Anterior cingulate cortex (tissue), 58 donors: Measurements from ENCODE around the gene MYZAP.
"Not testable (repeated sequence)": the region's sequence is repeated elsewhere in the genome, so short reads cannot be mapped to it uniquely, and the experiment has no call there.

ENCODE experiments used
- DNase-seq, 58 donors: peaks; one replicate each; lab custom pipeline; 2025; lab: John Stamatoyannopoulos, UW

MYZAP gene

DNA sequence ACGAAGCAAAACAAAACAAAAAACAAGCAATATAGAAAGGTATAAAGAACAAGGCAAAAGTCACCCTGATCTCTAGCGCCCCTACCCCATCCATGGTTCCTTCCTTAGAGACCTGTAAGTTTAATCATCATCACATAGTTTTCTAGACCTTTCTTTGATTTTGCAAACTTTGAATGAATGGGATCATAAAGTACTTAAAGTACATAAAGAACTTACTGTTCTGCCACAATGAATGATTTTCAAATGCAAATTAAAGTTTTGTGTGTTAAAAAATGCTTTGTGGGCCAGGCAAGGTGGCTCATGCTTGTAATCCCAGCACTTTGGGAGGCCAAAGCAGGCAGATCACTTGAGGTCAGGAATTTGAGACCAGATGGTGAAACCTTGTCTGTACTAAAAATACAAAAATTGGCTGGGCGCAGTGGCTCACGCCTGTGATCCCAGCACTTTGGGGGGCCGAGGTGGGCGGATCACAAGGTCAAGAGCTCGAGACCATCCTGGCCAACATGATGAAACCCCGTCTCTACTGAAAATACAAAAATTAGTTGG, 24.3 kb downstream of the MYZAP start:
- not testable (repeated sequence) for DNase-seq

DNA sequence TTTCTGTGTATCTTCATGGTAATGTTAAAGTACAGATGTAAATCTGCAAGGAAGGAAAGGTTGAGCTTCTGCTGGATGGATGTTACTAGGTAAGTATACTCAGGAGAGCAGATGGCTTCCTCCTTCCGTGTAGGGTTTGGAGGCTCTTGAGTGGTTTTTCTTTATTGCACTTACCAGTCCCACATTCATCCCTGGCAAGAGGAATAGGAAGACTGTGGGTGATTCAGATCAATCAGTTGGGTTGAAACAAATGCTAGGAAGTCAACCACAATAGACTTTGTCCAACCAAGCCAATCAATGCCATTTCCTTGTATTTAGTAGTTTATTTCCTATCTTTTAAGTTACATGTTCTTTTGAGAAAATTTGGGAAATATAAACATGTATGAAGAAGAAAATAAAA, 26.6 kb downstream of the MYZAP start:
- DNase-seq = no peak

DNA sequence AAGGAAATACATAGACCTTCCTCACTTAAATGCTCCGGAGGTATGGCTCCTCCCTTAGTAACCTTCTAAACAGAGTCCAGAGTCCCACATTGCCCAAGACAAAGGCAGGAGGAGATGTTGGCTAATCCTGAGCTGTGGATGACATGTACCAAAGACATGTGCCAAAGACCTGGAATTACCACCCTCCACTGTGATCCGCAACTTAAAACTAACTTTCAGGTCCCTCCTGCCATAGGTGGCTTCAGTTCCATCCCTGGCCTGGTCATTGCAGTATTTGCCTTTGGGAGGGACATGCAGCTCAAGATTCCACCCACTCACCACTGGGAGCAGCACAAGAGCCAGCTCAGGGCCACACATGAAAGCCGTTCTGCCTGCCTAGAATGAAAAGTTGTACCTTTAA, 28.0 kb downstream of the MYZAP start:
- DNase-seq = no peak

DNA sequence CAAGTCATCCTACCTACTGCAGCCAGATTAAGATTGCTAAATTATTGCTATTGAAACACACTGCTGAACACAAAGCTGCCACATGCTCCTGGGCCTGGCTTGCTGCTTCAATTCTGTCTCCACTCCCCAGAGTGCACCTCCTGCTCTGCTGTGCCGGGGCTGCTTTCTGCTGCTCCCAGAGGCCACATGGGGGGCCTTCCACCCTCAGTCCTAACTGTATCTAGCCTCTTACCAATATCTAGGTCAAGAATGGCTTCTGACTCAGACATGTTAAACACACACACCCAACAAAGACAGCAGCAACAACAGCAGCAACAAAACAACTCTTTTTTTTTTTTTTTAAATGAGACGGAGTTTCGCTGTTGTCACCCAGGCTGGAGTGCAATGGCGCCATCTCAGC, 33.0 kb downstream of the MYZAP start:
- DNase-seq = no peak

DNA sequence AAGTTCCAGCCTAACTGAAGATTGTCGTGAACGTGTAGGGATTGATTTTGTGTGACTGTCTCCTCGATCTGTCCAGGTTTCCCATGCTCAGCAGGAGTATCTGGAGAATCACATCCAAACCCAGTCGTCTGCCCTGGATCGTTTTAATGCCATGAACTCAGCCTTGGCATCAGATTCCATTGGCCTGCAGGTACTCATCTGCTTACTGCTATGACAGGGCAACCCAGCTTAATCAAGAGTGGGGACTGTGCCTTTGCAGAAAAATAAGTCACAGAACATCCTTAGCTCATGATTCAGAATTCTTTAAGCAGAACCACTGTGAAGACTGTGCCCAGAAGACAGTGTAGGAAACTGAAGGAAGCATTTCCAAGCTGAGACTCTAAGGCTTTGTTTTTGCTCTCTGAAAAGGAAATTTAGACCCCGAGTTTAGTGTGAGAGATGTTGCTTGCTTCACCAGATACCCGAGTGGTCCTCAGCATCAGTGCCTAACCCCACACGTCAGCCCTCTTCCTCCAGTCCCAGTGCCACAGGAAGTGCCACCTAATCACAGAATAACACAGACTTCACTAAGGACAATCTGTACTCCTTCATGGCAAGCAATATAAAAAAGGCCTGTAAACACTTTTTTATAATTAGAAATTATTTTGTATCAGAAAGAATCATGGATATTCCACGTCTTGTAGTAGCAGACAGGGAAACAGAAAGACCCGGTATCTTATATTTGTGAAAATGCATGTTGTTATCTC, 34.2 kb downstream of the MYZAP start:
- no peak for DNase-seq

DNA sequence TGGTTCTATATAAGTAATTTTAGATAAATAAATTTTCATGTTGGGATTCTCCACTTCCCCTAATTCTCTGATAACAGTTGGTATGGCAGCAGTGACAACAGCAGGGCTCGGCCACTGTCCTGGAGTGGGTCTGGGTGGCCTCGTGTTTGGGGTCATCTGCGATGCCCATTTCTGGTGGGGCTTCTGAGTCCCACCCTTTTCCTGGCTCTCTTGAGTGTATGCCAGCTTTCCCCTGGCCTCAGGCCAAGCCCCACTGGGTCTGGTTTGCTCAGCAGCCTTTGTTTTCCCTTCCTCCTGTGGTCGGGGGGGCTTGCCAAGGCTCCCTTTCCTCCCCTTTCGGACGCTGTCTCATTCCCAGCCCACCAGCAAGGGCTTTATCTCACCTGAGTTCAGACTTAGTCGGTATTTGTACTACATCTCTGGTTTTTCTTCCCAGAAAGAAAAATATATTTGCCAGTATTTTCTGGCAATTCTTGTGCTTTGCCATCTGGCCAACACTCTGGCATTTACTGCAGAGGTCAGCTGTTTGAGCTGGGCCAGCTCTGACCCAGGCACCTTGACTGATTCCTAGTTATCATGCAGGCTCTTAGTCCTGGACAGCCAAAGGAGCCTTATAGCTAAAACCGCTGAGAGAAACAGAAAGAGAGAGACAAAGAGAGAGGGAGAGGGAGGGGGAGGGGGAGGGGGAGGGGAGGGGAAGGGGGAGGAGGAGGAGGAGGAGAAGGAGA, 35.2 kb downstream of the MYZAP start:
- no peak for DNase-seq

DNA sequence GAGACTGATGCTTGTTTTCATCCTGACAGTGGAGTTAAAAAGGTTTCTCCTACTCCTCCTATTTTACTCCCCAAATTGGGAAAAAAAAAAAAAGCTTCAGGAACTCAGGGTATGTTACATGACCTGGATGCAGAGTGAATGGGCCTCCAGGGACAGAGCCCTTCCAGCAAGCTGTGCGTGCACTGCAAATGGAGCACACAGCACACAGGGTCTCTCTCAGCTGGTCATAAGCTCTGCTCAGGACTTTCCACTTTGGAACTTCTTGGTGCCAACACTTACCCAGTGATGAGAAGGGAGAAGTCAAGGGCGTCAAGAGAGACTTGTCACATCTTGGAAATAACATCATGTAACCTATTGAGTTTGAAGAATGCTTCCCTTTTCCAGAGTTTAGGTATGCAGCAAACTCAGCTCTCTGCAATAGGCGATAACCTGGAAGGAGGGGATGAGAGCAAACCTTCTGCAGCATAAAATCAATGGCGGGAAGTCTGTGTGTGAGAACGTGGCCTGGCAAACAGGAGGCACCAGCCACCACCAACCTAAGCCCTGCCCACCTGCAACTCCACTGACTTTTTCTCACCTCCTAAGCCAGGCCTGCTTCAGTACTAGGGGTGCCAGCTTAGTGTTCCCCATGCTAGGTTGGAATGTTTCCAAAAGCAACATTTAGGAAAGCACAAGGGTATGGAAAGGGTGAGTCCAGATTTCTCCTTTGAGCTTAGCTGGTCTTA, 39.8 kb downstream of the MYZAP start:
- DNase-seq = no peak

DNA sequence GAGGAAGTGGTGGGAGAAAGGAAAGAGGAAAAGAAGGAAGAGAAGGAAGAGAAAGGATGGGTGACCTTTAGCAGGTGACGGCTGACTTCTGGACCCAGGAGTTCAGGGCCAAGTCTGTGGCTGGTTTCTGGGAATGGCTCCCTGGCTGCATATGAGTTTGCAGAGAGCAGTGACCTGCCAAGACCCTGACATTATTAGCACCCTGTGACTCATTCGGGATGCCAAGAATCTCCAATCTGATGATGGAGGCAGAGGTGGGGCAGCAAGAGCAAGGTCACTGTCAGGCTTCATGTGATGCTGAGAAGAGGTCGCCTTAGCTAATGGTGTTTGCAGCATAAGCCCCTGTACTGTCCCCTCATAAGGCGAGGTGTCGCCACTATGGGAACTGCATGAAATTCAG, 42.6 kb downstream of the MYZAP start:
- DNase-seq = no peak

DNA sequence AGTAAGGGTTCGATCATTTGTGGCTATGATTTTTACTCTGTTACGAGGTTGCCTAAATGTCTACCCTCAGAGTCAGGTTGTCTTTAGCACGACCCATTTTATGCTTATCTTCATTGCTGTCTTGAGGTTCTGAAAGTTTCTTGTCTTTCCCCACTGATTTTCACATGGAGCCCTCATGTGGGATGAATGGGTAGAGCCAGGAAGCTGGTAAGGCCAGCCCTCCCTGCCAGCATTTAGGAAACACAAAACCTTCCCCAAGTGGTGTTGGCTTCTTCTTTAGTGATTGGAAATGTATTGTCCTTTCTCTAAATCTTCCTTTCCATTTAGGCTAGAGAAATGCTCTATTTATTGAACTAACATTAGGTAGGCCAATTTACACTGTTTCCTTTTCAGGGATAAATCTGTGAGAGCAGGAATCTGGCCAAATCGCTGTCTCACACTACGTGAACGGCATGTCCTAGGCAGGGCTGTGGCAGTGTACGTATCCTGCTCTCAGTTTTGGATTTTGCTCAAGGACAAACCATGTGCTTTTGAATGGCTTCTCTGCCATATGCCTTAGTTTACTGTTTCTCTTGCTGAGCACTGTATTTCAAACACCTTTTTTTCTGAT, 43.7 kb downstream of the MYZAP start:
- peak in 3 of 58 donors; percentile 13 to 18 (median 15) for DNase-seq

DNA sequence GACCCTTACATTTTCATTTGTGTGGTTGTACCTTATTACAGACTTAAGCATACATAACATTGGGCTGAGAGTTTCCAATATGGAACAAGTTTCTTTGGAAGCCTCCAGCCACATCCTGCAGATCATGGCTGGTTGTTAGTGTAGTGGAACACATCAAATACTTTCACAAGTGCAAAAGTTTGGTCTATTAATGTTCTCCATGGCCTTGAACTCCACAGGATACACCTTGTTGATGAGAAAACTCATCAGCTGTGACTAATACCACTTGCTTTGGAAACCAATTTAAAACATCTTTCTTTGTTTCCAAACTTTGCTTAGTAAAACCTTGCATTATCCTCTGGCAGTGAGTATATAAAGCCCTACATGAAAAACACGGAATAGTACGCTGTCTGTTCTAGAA, 46.1 kb downstream of the MYZAP start:
- no peak for DNase-seq

DNA sequence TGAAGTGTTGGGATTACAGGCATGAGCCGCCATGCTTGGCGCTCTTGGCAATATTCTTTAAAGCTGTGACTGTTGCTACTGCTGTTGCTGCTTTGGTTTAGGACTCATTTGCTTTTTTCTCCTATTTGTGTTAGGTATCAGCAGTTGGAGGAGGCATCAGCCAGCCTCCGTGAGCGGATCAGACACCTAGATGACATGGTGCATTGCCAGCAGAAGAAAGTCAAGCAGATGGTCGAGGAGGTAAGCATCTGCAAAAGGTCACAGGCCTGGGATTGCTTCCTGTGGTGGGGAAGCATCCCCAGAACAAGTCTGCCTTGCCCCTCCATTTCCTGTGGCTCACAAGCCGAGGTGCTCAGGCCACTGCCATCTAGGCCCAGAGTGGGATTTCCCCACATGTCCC, 47.6 kb downstream of the MYZAP start:
- DNase-seq = no peak

DNA sequence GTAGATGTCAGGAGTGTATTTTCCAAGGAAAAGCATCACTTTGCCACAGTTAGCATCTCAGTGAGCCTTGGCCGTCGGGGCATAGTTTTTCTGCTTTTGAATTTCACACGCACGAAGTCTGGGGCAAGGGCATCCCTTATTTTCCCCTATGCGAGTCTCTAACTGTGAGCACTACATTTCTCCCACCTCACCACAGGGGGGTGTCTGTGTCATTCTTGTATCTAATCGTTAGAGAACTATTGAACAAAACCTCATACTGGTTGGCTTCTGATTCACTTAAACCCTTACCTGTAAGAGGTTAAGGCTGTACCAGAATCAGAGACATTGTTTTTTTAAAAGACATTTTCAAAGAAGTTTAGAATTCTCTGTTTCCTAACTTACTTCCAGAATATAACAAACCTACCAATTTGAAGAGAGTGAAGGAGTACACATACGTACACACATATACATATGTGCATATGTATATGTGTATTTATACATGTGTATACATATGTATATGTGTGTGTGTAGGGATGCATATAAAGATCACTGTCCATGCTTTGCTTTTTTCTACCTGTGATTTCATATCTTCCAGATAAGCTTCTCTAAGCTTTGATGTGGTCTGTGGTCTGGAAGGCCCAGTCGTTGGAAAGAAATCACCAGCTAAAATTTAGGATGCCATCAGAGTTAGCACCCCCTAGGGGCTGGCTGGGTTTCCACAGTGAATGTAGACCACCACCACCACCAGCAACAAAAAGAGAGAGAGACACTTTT, 49.4 kb downstream of the MYZAP start:
- peak in 13 of 58 donors; percentile 2 to 36 (median 14) for DNase-seq

DNA sequence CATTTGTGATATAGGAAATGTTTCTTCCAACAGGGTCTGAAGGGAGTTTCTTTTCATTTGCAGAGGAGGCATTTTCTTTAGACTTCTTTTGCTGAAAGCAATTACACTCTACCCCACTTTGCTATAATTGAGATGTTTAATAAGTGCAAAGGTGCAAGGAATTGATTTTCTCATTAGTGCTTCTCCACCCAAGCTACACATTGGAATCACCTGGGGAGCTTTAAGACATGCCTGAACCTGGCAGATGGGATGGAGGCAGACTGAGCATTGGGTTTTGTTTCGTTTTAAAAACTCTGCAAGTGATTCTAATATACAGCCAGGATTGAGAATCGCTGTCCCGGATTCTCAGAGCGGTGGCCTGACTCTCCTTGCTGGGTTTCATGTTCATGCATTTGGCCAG, 52.1 kb downstream of the MYZAP start:
- no peak for DNase-seq

DNA sequence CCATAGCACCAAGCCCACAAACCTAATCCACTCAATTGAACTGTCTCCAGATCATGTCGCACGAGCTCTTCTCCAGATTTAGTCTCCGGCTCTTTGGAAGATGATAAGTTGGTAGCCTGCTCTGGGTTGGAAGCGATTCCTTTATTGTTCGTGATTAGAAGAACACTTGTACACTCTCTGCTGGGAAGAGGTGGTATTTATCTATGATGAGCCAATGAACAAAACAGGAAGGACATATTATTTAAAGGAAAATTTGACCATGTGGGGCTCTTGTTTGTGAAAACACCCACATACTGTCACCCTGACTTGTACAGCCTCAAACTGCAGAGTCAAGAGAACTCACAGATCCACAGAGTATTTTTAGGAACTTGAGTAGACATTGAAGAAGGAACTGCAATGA, 54.4 kb downstream of the MYZAP start:
- no peak for DNase-seq

DNA sequence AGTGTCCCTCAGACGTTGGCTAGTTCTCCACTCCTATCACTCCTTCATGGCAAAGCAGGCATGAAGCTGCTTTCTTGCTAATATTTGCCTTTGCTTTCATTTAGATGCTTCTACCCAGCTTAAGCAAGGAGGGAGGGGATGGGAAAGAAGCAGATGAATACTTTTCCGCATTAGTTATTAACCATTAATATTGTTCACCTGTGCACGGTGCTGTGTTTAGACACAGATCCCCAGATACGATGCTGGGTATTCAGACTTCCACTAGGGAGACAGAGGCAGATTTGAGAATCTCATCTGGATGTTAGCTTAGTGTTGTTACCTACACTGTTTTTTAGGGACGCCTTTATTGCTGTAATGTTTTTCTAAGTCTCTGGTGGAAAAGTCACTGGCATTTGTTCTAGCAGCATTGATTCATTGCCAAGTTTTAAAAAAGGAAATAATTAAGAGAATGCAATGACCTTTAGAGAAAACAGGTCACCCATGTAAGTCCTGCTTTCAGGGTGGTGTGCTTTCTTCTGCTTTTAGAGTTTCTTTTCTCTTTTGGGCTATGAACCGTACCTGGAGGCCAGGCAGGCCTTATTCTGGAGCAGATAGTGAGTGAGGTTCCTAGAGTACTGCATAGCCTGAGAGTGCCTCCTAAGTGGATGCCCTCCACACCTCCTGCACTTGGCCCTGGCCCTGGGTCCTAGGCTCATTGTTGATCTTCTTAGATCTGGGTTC, 55.5 kb downstream of the MYZAP start:
- DNase-seq = no peak

DNA sequence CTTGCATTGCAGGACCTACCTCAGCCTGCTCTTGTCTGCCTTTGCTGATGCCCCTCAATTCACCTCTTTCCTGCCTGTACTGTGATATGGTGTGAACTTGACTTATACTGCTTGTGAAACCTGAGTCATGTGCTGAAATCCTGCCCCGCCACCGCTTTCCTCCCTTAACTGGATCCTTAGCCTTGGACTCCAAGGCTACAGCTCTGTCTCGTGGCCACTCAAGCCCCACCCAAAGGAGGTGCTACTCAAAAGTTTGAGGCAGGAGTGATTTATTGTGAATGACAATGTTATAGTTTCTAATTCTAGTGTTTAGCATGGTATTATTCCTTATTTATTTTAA, 56.1 kb downstream of the MYZAP start:
- DNase-seq = no peak

DNA sequence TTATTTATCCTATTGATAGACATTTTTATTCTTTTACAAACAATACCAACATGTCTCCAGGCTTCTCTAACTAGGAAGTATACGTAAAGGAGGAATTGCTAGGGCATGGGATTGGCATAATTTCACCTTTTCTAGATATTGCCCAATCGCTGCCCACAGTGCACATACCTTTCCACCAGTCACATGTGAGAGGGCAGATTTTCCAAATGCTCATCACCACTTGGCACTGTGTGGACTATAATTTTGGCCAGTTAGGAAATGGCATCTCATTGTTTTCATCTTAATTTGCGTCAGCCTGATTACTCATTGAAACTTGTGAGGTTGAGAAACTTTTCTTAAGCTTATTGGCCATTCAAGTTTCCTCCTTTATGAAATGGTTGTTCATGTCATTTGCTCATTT, 57.4 kb downstream of the MYZAP start:
- DNase-seq = no peak

DNA sequence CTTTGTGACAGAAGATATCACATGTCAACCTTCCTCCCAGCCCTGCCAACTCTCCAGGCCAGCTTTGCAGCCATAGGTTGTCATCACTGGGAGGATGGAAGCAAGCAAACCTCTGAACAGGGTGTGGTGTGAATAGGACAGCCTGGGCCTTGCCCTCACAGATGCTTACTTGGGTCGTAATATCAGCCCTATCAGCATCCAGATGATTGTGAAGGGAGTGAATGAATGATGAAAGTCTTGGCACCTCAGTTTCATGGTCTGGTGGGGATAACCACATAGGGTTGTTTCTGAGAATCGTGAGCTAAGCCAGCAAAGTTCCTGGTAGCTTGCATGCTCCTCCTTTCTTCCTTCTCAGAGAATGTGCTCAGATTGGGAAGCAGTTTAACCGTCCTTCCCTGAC, 59.7 kb downstream of the MYZAP start:
- DNase-seq = no peak

DNA sequence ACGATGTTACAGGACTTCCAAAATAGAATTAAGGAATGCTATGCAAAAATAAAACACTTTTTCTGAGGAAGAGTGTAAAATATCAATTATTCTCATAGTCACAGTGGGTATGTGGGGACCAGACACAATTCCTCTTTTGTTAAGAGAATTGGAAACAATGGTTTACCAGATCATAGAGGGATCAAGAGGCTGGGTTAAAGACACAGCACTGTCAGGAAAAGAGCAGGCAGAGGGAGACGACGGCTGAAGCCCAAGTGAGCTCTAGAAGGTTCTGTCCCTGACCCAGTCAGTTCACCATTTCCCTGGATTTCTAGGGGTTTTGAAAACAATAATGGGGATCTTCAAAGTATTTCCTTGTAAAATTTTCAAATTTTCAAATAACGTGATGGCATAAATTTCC, 60.8 kb downstream of the MYZAP start:
- peak in 14 of 58 donors; percentile 3 to 68 (median 8) for DNase-seq
